ENCODE results near the gene GFER. TPM values are rescaled to one million over a fixed set of nuclear protein-coding genes. Genes with fewer than 3 reads are reported as not detected.

The GFER gene
- total and polyA plus RNA-seq, 9 of the 15 experiments (the other 6 are each of a cell fraction or from before 2014, with no cell fraction given) = 4.3 to 53.7 (median 19.8) TPM

DNA sequence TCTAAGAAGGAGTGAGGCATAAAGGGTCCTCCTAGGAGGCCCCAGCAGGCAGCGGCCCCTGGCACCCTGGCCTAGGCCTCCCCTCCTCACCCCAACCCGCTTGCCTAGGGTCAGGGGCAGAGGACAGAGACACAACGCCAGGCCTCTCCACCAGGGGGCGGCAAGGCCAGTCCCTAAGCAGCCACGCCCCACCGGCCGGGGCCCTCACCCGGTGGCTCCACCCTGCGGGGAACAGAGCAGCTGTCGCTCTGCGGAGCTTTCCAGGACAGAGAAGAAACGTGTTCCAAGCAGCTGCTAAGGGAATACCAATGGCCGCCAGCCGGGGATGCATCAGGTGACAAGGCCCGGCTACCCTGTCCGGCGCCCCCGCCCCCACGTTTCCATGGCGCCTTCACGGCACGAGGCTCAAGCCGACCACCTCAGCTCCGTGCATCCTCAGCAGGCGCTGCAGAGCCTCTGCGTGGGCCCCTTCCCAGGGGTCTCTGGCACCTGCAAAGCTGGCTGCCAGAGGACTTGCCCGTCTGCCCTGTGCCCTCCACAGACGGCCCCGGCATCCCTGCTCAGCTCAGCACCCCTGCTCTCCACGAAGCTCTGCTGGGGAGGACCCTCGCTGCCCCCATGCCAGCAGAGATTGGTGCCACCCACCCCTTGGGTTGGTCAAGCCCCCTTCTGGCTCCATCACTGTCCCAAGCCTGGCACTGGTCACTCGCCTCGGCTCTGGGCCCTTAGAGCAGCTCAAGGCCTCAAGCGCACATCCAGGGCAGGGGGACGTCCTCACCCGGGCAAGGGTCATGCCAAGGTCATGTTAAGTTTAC is 20.0 kb downstream of the GFER start (continued):
- TF ChIP-seq, protein P1, sequence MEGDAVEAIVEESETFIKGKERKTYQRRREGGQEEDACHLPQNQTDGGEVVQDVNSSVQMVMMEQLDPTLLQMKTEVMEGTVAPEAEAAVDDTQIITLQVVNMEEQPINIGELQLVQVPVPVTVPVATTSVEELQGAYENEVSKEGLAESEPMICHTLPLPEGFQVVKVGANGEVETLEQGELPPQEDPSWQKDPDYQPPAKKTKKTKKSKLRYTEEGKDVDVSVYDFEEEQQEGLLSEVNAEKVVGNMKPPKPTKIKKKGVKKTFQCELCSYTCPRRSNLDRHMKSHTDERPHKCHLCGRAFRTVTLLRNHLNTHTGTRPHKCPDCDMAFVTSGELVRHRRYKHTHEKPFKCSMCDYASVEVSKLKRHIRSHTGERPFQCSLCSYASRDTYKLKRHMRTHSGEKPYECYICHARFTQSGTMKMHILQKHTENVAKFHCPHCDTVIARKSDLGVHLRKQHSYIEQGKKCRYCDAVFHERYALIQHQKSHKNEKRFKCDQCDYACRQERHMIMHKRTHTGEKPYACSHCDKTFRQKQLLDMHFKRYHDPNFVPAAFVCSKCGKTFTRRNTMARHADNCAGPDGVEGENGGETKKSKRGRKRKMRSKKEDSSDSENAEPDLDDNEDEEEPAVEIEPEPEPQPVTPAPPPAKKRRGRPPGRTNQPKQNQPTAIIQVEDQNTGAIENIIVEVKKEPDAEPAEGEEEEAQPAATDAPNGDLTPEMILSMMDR (IDR thresholded peaks at IDR 0.05 in 2 of 3, conservative IDR thresholded peaks at IDR 0.05 in 1 of 3; ENCODE audit: insufficient read depth in 2 of 3, low read depth in 1 of 3, low read length in 3 of 3) = peak; percentile 96 to 99 (median 99)
- TF ChIP-seq NR4A1 (CRISPR knock-in tag; IDR thresholded peaks at IDR 0.05) (no peak), NR4A1 (tag; IDR thresholded peaks at IDR 0.05) (no peak), MEF2D (tag; conservative IDR thresholded peaks at IDR 0.05; ENCODE audit: low read depth) (no peak), ETV5 (CRISPR knock-in tag; IDR thresholded peaks at IDR 0.05; ENCODE audit: low read depth) (no peak; the same call in 1 of the 2 replicates), POLR2AphosphoS5 (IDR thresholded peaks at IDR 0.05; ENCODE audit: control insufficient read depth, insufficient read depth, low read depth, low read length) (peak; percentile 32; the same call in 1 of the 2 replicates), EP300 (IDR thresholded peaks at IDR 0.05; ENCODE audit: low read length) (0 out of 2 replicates have a peak, but pooled peaks have one; percentile 5), KDM4B (IDR thresholded peaks at IDR 0.05; ENCODE audit: borderline replicate concordance in 2 of 2, low read depth in 1 of 2) (no peak), ETS2 (tag; IDR thresholded peaks at IDR 0.05; ENCODE audit: borderline replicate concordance, poor library complexity, severe bottlenecking) (no peak), PURB (CRISPR knock-in tag; IDR thresholded peaks at IDR 0.05; ENCODE audit: low read depth) (no peak), ATF1 (CRISPR knock-in tag; IDR thresholded peaks at IDR 0.05) (no peak), ATF1 (tag; IDR thresholded peaks at IDR 0.05) (peak; percentile 50), TEAD4 (IDR thresholded peaks at IDR 0.05; ENCODE audit: low read length) (no peak), TEAD4 (CRISPR knock-in tag; IDR thresholded peaks at IDR 0.05; ENCODE audit: borderline replicate concordance) (no peak), ZNF239 (CRISPR knock-in tag; IDR thresholded peaks at IDR 0.05) (no peak), NR2C2 (CRISPR knock-in tag; IDR thresholded peaks at IDR 0.05) (0 out of 2 replicates have a peak, but pooled peaks have one; percentile 16), NR2C2 (tag; IDR thresholded peaks at IDR 0.05) (no peak), SAFB (IDR thresholded peaks at IDR 0.05; ENCODE audit: borderline replicate concordance, low read depth, low read length) (no peak), RBM34 (IDR thresholded peaks at IDR 0.05; ENCODE audit: borderline replicate concordance, insufficient read depth, low read length) (no peak), YBX1 (IDR thresholded peaks at IDR 0.05) (no peak), MCM7 (IDR thresholded peaks at IDR 0.05) (no peak), TEAD2 (tag; IDR thresholded peaks at IDR 0.05) (no peak), ADNP (tag; IDR thresholded peaks at IDR 0.05) (no peak), BCL6 (CRISPR knock-in tag; IDR thresholded peaks at IDR 0.05) (no peak)
- TF ChIP-seq, protein P2, sequence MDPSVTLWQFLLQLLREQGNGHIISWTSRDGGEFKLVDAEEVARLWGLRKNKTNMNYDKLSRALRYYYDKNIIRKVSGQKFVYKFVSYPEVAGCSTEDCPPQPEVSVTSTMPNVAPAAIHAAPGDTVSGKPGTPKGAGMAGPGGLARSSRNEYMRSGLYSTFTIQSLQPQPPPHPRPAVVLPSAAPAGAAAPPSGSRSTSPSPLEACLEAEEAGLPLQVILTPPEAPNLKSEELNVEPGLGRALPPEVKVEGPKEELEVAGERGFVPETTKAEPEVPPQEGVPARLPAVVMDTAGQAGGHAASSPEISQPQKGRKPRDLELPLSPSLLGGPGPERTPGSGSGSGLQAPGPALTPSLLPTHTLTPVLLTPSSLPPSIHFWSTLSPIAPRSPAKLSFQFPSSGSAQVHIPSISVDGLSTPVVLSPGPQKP (CRISPR knock-in tag; IDR thresholded peaks at IDR 0.05) = no peak
- TF ChIP-seq, protein P3, sequence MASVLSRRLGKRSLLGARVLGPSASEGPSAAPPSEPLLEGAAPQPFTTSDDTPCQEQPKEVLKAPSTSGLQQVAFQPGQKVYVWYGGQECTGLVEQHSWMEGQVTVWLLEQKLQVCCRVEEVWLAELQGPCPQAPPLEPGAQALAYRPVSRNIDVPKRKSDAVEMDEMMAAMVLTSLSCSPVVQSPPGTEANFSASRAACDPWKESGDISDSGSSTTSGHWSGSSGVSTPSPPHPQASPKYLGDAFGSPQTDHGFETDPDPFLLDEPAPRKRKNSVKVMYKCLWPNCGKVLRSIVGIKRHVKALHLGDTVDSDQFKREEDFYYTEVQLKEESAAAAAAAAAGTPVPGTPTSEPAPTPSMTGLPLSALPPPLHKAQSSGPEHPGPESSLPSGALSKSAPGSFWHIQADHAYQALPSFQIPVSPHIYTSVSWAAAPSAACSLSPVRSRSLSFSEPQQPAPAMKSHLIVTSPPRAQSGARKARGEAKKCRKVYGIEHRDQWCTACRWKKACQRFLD (CRISPR knock-in tag; IDR thresholded peaks at IDR 0.05) = no peak
